COLO829 (cell line): ENCODE data around the gene C1QTNF9B.
A peak's percentile ranks its signal among the peaks of the same experiment; 100 is the strongest.
"Not testable (repeated sequence)": the region's sequence is repeated elsewhere in the genome, so short reads cannot be mapped to it uniquely, and the experiment has no call there.

Experiments
- DNase-seq: peaks from one replicate; pipeline ENCODE4 v3.0.0; 2012; ENCODE audit warnings: low spot score

C1QTNF9B gene

DNA sequence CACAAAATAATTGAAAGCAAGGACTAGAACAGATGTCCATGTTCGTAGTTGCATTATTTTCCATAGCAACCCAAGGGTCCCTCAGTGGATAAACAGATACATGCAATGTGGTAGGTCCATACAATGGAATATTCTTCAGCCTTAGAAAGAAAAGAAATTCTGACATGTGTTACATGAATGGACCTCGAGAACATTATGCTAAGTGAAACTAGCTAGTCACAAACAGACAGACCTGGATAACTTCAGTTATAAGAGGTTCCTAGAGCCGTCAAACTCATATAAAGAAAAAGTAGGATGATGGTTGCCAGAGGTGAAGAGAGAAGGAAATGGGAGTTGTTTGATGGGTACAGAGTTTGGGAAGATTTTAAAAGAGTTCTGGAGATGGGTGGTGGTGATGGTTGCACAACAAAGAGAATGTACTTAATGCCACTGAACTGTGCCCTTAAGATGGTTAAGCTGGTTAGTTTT, at the start of gene C1QTNF9B:
Gene C1QTNF9B, minus strand, starts transcription at position 51 of the 468 bp plus-strand sequence.
- not testable (repeated sequence) for DNase-seq

DNA sequence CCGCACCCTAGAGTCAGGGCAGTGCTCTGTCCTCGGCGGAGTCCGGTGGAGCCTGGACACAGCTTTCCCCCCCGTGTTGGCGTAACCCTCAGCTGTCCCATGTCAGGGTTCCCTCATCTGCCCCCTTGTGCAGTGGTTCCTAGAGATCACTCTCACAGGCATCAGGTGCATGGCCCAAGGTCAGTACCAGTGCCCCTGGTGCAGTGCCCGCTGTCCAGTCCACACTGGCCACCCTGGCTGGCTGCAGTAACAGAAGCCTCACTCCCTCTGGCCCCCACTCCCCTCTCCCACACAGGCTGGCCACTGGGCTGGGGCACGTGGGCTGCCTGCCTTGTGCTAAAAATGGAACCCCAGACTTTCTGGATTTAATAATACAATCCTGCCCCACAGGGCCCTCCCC, 49.6 kb upstream of the C1QTNF9B start:
- no peak for DNase-seq

DNA sequence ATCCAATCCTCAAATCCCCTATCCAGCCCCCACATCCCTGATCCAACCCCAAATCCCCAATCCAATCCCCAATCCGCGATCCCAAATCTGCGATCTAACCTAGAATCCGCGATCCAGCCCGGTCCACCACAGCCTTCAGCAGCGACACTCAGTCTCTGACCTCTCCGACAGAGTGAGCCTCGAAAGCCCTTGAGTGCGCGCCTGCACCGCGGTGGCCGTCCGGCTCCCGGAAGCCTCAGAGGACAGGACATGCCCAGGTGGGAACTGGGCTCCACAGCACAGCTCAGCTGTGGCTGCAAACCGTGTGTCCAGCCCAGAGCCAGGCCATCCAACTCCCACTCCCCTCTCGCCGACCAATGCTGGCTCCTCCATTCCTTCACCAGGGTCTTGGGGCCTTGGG, 48.8 kb upstream of the C1QTNF9B start:
- no peak for DNase-seq

DNA sequence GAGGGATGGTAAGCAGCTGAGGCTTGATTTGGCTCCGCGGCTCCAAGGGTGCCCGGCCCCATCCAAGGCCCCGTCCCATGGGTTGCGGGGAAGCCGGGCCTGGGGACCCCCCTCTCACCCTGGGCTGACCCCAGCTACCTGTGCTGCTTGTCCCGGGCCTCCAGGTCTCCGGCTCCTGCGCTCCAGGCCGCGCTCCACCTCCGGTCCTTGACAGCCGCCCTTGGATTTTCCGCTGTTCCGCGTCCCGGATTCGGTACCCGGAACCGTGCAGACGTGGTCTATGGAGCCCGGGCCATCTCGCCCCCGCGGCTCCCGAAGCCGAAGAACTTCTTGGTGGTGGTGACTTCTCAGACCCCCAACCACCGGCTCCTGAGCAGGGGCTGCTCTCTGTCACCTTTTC, 48.3 kb upstream of the C1QTNF9B start:
- no peak for DNase-seq

DNA sequence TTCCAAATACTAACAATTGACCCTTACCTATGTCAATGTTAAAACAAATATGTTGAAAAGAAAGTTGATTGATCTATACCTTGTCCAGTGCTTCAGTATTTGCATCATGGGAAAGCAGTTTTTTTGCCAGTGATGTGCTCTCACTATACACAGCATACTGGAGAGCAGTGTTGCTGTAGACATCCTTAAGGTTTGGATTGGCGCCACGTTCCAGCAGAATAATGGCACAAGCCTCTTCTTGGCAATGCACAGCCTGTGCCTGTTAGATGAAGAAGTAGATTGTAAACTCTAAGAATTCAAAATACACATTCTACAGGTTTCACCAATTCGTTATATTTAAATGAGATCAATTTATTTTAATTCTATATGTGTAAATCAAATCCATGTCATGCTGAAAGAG, 43.9 kb upstream of the C1QTNF9B start:
- DNase-seq, result no peak

DNA sequence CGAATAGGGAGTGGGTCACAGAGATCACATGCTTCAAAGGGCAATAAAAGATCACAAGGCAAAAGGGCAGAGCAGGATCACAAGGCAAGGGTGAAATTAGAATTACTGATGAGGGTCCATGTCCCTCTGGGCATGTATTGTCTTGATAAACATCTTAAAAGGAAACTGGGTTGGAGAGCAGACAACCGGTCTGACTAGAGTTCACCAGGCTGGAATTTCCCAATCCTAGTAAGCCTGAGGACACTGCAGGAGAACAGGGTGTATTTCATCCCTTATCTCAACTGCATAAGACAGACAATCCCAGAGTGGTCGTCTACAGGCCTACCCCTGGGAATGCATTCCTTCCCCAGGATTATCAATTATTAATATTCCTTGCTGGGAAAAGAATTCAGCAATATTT, 42.4 kb upstream of the C1QTNF9B start:
- not testable (repeated sequence) for DNase-seq

DNA sequence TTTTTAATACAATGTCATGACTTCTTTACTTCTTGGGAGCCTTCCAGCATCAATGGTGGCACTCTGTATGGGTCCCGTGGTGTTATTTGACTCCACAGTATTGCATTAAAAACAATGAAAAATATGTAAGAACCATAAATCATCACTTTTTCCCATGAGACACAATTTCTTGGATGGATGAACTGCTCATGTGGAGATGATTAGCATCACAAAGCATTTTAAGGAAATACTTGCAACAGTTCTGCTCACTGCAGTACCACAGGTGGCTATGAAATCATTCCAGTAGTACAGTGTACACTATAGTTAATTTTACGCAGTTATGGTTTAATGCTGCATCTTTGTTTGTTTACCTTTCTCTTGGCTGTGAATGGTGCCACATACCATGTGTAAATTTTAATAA, 37.2 kb upstream of the C1QTNF9B start:
- no peak for DNase-seq

DNA sequence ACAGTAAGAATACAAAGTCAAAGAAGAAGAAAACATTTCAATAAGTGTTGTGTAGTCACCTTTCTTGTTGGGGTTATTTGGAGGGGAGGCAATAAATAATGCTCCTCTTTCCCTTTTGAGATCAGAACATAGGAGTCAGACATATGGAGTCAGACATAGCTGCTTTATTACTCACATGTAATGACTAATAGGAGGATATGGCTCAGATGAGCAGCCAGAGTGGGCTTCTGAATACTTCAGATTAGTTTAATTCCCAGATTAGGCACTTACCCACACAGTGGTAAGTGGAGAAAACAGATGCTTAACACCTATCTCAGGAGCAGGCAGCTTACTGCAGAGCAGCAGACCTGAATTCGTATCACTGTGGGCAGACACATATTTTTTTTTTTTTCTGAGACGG, 31.7 kb upstream of the C1QTNF9B start:
- DNase-seq, result peak; percentile 81

DNA sequence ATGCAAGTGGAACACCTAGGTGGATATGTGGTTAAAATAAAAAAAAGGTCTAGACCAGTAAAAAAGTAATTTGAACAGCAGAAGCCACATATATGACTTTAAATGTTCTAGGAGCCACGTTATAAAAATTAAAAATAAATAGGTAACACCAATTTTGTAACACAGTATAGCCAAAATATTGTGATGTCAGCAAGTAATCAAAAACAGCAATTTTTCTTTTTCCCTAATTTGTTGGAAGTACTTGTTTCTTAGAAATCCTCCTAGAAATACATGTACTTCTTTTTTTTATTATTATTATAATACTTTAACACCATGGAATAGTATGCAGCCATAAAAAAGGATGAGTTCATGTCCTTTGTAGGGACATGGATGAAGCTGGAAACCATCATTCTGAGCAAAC, 25.7 kb upstream of the C1QTNF9B start:
- no peak for DNase-seq

DNA sequence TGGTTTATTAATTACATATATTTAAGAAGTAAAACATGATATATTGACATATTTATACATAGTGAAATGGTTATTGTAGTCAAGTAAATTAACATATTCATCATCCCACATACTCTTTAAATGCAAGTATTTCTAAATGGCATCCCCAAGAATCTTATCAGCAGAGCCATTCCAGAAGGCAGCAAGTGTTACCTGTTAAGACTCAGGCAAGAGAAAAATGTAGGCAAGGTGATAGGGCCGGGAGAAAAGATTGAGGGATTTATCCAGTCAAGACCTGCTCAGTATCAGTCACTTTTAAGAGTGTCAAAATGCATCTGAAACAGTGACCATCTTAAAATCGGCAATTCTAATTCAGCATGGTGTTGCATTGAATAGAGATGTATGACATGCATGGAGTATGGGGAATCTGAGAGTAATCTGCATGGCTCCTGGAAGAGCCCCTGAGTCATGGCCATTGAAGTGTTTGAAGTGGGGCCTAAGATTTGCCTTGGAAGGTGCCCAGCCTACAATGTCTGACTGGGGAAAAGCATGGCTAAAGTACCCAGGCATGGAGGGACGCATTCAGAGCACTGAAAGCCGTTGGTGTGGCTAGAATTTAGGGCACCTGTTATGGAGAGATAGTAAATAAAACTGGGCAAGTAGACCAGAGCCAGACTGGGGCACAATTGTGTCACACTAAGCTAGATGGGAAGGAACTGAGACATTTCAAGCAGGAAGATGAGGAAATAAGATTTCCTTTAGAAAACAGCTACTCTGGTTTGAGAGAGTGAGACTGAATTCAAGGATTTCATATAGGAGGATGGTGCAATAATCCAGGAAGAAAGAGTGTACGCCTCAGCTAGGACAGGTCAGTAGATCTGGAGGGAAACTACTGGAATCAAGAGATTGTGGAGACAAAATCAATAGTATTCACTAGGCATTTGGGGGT, 25.0 kb upstream of the C1QTNF9B start:
- DNase-seq, result no peak

DNA sequence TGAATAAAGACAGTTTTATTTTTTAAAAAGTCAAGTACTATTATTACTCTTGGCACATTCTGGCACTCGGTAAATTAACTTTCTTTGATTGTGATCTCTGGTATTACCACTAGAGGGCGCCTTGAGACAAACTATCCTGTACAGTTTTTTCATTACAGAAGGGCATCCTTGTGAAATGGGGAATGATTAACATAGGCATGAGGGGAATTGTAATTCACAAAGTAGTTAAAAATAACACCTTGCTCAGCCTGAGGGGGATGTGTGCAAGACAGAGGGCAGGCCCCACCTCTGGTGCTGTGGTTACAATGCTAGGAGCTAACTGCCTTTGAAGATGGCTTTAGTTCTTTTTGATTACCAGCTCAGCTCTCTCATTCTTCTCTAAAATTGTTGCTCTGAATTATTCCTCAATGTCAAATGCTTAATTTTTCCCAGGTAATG, 24.2 kb upstream of the C1QTNF9B start:
- peak; percentile 40 for DNase-seq

DNA sequence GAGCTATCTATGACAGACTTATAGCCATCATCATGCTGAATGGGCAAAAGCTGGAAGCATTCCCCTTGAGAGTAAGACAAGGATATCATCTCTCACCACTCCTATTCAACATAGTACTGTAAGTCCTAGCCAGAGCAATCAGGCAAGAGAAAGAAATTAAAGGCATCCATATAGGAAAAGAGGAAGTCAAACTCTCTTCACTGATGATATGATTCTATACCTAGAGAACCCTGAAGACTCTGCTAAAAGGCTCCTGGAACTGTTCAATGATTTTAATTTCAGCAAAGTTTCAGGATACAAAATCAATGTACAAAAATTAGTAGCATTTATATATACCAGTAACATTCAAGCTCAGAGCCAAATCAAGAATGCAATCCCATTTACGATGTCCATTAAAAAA, 21.7 kb upstream of the C1QTNF9B start:
- DNase-seq, result no peak

DNA sequence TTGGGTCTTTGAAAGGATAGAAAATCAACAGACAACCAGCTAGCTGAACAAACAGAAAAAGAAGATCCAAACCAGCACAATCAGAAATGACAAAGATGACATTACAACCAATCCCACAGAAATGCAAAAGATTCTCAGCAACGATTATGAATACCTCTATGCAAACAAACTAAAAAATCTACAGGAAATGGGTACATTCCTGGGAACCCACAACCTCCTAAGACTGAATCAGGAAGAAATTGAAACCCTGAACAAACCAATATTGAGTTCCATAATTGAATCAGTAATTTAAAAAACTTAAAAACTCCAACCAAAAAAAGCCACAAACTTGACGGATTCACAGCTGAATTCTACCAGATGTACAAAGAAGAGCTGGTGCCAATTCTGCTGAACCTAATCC, 20.9 kb upstream of the C1QTNF9B start:
- no peak for DNase-seq

DNA sequence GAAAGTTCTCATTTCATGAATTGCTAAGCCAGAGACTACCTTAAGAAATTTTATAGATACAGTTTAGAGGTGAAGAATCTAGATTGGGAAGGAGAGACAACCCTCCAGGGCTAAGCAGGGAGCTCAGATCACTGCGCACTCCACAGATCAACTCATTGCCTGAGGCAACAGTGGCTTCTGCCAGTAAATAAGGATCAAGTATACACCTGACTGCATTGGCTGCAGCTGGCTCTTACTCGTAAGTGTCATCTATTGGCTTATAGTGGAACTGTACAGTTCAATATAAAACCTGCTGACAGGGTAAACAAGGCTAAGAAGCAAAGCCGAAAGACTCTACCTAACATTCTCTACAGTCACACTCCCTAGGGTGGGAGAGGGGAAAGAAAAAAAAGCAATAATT, 18.0 kb upstream of the C1QTNF9B start:
- no peak for DNase-seq

DNA sequence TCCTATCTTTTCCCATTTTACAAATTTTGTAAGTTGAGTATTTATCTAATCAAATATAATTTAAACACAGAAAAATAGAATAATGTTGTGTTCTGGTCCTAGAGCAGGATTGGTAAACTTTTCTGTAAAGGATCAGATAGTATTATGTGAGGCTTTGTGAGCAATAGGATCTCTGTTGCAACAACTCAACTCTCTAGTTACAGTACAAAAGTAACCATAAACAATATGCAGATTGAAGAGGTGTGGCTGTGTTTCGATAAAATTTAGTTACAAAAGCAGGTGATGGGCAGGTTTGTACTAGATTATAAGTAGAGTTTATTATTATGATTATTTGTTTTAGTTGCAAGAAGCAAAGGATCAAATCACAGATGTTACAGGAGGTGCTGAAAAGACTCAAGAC, 15.2 kb upstream of the C1QTNF9B start:
- DNase-seq, result no peak

DNA sequence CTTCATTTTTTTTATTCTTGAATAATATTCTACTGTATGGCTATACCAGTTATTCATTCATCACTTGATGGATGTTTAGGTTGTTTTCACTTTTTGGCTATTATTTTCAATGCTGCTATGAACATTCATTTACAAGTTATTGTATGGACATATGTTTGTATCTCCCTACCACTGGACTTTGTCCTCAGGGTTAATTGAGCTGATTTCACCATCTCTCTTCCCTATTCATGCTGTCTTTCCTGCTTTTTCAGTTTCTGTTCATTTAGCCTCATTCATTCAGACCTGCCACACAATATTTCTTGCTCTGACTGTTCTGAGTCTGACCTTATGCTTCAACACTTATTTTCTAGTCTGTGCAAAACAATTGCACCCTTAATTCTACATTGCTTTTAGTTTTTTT, 12.3 kb upstream of the C1QTNF9B start:
- no peak for DNase-seq

DNA sequence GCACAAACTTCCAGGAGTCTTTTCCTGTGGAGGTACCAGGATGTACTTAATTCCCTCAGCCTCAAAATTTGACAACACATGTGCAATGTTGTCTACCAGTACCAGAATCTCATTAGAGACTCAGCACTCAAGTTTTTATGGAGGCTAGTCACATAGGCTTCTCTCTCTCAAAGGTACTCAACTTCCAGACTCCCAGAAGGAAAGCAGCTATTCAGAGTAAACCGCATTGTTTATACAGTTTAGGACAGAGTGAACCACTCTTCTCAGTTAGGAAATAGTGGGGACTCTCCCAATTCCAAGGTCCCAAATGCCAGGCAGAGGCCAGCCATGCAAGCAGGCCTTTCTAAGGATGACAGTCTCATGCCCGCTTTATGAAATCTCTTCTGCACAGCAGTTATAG, 8.5 kb upstream of the C1QTNF9B start:
- DNase-seq, result no peak

DNA sequence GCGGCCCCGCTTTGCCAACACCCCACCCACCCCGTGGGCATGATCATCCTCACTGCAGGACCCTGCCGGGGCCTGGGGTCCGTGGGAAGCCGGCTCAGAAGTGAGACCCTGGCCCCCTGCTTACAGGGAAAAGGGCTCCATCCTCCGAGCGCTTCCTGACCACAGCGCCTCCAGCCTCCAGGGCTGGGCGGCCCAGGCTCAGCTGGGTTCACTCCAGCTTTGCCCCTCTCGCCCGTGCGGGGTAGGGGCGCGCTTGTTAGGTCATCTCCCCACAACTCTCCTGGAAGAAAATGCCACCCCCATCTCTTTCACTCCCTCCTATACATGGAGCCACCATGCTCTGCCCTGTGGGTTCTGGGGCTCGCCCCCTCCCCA, 6.6 kb upstream of the C1QTNF9B start:
- no peak for DNase-seq

DNA sequence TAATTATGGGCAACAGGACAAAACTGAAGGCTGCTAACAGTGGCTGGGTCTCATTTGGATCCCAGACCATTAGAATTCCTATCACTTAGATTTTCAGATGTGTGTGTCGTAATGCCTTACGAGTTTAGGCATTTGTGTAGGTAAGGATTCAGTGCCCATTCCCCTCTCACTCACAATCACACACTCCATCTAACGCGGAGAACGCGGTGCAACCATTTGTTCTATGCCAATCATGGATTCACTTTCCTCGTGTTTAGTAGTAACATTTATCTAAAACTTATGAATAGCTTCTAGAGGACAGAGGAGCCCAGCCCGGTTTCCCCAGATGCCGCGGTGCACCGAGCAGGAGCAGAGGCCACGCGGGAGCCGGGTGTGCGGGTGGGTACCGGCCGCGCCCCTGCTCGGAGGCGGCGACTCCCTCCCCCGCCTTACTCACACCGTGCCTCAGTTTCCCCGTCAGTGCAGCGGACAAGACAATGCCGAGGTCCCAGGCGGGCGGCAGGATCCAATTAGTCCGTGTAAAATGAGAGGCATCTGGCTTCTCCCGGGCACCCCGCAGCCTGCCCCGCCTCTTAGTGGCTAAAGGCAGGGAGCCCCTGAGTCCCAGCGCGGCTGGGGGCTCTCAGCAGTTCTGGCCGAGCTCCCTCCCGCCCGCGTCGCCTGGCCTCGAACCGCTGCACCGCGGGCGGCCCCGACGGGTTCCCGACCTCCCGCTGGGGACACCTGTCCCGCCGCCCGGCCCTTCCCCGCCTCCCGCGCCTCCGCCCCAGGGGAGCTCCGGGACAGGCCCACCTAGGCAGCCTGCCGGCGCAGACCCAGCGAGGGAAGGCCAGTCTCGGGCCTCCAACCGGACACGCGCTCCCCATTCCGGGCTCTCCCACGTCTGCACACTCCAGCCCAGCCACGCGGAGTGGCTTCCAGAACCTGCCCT, 5.9 kb upstream of the C1QTNF9B start:
- no peak for DNase-seq

DNA sequence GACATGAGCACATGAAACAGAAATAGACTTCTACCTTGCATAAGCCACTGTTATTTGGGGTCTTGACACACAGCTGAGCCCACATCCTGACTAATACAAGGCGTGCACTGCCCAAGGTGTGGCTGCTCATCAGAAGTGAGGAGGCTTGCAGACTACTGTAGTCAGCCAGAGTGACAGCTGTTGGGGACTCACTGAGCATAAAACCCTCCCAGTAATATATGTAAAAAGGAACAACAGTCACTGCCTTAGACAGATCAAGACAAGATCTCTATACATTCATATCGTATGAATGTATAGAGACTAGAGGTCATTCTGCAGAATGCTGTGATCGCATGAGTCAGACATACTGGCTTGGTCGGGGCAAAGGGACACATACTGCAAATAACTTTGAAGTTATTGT, 4.1 kb upstream of the C1QTNF9B start:
- no peak for DNase-seq

DNA sequence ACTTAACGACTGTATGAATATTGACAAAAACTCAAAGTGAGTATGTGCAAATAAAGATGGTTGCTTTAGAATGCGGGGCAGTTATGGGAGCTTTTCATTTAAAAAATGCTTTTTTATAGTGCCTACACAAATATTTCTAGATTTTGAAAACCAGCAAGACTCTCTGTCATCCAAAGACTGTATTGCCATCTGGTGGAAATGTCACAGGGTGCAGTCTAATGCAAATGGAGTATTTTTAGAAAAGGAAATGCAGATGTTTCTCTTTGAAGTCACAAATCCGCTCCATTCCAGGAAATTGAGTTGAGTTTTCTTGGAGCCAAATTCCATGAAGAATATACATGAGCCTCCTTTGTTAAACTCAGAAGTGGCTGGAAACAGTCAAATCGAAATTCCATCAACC, 2.3 kb upstream of the C1QTNF9B start:
- peak; percentile 61 for DNase-seq

DNA sequence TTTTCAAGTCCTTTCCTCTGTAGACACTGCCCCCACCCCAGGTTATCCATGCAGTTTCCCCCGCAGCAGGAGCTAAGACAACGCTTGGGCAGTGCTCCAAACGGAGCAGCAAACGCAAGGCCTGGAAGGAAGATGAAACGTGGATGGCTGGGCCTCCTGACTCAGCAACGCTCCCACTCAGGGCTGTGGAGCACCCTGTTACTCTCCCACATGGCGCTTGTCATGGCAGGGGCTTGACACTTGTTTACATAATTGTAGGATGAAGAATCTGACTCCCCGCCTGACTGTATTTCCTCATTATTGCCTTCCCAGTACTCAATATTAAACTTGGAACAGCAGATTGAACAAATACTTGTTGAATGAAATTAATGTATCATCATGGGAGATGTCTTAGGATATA, 799 bp upstream of the C1QTNF9B start:
- no peak for DNase-seq

DNA sequence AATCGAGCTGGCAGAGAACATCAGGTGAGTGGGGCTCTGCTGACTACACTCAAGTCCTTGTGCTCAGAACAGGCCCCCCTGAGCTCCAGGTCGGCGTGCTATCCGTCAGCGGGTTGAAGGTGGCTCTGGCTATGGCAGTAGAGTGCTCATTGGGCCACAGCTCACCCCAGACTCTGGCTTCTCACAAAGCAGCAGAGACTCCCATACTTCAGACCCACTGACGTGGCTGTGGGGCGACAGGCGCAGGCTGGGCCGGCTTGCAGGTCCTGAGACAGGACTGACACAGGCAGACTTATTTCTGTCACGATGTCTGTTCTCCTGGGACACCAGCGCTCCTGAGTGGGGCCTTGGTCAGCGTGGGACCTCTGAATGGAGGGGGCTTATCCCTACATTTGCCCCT, 2.6 kb downstream of the C1QTNF9B start:
- DNase-seq, result not testable (repeated sequence)
